MM.1S (cell line): Measurements from ENCODE around the gene F7.

Experiments
- EZH2 ChIP-seq: fragments of 300-600 bp; sonication (generic); optimal IDR thresholded peaks from 2 replicates; pipeline ENCODE3; 2017; ENCODE audit warnings: low read depth, mild to moderate bottlenecking, antibody characterized with exemption, low read length, mixed read lengths
- TF ChIP-seq, protein P1 (sequence below): fragments of 300-600 bp; sonication (generic); IDR thresholded peaks from 2 replicates; pipeline ENCODE4 v1.5.1; 2016; ENCODE audit warnings: antibody characterized with exemption, low read length, mixed read lengths

DNA sequence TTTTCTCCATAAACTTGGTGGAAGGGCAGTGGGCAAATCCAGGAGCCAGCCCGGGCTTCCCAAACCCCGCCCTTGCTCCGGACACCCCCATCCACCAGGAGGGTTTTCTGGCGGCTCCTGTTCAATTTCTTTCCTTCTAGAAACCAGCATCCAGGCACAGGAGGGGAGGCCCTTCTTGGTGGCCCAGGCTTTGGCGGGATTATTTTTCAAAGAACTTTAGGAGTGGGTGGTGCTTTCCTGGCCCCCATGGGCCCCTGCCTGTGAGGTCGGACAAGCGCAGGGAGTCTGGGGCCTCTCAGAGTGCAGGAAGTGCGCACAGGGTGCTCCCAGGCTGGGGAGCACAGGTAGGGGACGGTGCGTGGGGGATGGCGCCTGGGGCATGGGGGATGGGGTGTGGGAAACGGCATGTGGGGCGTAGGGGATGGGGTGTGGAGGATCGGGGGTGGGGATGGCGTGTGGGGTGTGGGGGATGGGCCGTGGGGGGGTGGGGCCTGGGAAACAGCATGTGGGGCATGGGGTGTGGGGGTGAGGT is 396 bp downstream of the F7 start:
- TF ChIP-seq, protein P1, sequence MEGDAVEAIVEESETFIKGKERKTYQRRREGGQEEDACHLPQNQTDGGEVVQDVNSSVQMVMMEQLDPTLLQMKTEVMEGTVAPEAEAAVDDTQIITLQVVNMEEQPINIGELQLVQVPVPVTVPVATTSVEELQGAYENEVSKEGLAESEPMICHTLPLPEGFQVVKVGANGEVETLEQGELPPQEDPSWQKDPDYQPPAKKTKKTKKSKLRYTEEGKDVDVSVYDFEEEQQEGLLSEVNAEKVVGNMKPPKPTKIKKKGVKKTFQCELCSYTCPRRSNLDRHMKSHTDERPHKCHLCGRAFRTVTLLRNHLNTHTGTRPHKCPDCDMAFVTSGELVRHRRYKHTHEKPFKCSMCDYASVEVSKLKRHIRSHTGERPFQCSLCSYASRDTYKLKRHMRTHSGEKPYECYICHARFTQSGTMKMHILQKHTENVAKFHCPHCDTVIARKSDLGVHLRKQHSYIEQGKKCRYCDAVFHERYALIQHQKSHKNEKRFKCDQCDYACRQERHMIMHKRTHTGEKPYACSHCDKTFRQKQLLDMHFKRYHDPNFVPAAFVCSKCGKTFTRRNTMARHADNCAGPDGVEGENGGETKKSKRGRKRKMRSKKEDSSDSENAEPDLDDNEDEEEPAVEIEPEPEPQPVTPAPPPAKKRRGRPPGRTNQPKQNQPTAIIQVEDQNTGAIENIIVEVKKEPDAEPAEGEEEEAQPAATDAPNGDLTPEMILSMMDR: no peak
- TF ChIP-seq EZH2: no peak
